GM13977 (cell line): ENCODE data around the gene GSS.

Source experiments
- DNase-seq: peaks from one replicate; pipeline ENCODE4 v3.0.0; 2012; ENCODE audit warnings: low spot score
- in situ Hi-C: fragments of 300-500 bp; cut with MboI; formaldehyde crosslinking; loops from one replicate; pipeline ENCODE4 v1.12.0; 2022; ENCODE audit warnings: low sequenced_read_pairs, low pct_unique_long_range_greater_than_20kb, mixed read lengths, inconsistent platforms; ENCODE audit not compliant: unreplicated experiment
- TF ChIP-seq, protein P1 (sequence below): IDR thresholded peaks from 2 replicates; pipeline ENCODE4 v1.5.1; 2012; ENCODE audit warnings: mild to moderate bottlenecking, control low read depth; ENCODE audit not compliant: insufficient read depth; ENCODE audit errors: extremely low read depth, missing control alignments

GSS gene

DNA sequence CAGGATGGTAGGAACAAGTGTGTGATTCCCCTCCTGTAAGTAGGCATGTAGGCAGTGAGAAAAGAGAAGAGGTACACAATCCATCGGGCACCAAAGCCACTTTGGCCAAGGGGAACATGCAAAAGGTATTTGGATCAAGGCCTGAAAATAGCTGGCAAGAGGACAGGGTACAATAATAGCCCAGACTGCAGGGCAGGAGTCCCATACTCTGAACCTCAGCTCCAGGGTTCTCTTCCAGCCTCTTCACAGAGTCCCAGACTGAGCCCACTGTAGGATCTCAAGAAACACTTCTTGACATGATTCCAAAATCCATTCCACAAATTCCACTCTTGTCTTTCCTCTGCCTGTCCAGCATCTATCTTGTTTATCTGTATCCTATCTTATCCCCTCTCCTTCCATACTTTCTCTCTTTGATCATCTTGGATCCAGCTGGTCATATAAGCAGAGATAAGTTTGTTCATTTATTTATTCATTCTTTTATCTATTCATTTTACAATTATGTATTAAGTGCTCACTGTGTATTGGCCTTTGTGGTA is 59.5 kb downstream of the GSS start:
- in situ Hi-C loops = no loop called here
- TF ChIP-seq, protein P1, sequence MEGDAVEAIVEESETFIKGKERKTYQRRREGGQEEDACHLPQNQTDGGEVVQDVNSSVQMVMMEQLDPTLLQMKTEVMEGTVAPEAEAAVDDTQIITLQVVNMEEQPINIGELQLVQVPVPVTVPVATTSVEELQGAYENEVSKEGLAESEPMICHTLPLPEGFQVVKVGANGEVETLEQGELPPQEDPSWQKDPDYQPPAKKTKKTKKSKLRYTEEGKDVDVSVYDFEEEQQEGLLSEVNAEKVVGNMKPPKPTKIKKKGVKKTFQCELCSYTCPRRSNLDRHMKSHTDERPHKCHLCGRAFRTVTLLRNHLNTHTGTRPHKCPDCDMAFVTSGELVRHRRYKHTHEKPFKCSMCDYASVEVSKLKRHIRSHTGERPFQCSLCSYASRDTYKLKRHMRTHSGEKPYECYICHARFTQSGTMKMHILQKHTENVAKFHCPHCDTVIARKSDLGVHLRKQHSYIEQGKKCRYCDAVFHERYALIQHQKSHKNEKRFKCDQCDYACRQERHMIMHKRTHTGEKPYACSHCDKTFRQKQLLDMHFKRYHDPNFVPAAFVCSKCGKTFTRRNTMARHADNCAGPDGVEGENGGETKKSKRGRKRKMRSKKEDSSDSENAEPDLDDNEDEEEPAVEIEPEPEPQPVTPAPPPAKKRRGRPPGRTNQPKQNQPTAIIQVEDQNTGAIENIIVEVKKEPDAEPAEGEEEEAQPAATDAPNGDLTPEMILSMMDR = no peak
- DNase-seq = no peak

DNA sequence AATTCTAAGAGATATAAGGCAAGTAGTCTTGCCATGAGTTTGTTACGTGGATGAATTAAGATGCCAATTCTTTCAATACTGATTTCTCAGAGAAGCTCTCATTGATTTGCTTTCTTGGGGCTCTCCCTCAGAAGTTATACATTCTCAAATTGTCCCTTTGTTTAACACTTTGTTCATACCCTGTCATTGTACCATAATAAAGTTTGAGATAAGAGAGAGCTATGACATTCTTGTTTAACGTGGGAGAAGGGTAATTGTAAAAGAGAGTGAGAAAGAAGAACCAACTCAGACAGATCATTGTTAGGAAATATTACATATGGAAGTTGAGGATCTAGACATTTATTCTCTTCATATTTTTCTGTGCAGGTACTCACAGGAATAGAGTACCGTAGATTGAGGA is 60.1 kb downstream of the GSS start:
- TF ChIP-seq, protein P1 = no peak
- in situ Hi-C loops = no loop called here
- DNase-seq = no peak

DNA sequence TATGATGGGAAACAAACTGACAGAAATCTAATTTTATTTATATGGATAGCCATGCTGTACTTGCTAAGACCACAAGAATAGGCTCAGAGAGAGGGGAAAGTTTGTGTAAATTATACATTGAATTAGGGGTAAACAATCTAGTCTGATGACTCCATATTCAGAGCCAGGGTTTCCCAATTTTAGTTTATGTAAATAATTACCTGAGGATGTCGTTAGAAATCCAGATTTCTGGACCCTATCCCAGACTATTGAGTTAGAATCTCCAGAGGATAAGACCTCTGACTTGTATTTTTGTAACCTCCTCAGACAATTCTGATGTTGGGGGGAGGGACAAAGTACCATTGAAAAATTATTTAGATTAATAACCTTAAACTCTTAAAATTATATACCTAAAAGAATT is 60.9 kb downstream of the GSS start:
- TF ChIP-seq, protein P1 = no peak
- in situ Hi-C loops = no loop called here

DNA sequence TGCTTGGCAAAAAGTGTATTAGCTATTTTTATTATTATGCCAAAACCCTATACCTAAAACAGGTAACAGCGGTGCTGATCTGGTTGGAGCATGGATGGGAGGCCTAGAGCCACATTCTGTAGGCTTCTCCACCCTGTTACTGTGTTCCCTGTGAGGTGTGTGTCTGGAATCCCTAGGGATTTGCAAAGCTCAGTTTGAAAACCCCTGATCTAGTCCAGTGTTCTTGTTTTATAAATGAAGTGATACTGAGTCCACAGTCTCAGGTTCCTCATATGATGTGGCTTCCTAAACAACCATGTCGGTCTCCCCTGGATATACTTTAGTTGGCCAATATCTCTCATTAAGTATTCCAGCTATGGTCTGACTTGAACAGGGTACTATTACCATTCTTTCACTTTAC is 62.9 kb downstream of the GSS start:
- TF ChIP-seq, protein P1 = no peak
- in situ Hi-C loops = no loop called here
- no peak for DNase-seq

More for the DNA sequence above, 60.9 kb downstream of the GSS start:
- no peak for DNase-seq

DNA sequence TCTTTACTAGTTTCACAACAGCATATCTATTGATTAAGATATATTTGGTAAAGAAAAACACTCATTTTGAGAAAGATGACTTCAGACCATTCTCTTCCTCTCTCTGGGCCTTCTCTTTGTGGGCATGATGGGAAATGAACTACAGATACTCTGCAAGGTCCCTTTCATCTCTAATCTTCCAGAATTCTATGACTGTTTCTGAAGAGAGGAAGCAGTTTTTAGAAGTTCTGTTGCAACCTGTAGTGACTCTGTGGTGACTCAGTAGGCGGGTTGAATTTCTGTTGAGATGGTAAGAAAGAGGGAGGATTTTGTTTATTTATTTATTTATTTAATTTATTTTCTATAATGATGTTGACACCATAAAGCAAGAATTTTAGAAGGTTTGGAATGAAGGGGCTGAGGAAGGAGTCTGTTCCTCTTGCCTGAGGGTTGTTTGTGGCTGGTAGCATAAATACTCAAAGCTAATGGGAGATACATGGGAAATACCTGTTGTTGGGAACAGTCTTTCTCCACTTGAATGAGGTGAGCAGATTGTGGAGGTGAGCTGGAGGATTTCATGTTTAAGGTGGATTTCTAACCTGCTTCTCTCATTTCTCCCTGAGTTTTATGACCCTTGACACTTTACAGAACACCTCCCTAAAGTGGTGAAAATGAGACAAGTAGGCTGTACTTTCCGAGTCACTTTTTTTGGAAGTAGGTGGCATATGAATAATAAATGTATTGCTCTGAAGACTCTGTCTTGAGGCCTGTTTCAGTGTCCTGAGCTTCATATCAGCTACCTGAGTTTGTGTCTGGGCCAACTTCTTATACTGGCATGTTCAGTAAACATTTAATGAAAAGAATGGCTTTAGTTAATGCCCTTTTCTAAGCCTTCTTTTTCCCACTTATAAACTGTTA is 64.2 kb downstream of the GSS start:
- in situ Hi-C loops = no loop called here
- TF ChIP-seq, protein P1 = no peak
- peak; percentile 42 for DNase-seq

DNA sequence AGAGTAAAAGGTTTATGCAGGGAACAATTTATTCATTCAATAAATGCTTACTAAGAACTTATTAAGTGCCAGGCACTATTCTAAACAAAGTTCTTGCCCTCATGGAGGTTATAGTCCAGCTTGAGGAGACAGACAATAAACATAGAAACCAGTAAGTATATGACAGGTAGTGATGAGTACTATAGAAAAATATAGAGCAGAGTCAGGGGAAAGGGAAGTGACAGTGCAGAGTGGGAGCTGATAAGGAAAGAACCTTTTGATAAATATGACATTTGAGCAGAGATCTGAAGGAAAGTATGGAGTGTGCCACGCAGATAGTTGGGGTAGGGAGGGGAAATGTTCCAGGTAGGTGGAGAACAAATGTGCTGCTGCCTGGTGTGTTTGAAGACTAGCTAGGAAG is 67.1 kb downstream of the GSS start:
- TF ChIP-seq, protein P1 = no peak
- no peak for DNase-seq
- in situ Hi-C loops = no loop called here
